Kasumi-1 (cell line): Measurements from ENCODE around the gene KRTAP10-3.
"Not testable (repeated sequence)": the region's sequence is repeated elsewhere in the genome, so short reads cannot be mapped to it uniquely, and the experiment has no call there.

Experiments used
- DNase-seq, 2 experiments: peaks; one replicate each; lab custom pipeline; 2025; lab: John Stamatoyannopoulos, UW

KRTAP10-3 gene, protein sequence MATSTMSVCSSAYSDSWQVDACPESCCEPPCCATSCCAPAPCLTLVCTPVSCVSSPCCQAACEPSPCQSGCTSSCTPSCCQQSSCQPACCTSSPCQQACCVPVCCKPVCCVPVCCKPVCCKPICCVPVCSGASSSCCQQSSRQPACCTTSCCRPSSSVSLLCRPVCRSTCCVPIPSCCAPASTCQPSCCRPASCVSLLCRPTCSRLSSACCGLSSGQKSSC

DNA sequence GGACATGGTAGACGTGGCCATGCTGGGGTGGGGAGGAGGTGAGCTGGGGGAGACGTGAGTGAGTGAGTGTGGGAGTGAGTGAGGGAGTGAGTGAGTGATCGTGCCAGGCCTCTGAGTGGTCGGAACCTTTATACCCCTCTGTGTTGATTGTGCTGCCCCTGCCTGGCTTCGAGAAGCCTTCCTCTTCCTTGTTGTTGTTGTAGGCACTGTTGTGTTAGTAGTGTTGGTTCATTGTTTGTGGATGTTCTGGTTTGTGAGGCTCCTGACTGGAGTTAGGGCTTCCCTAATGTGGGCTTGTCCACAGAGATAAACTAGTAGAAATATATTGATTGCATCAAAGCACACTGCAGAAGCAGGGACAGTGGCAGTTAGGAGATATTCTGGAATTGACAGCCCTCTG, at the start of gene KRTAP10-3:
Gene KRTAP10-3 (minus strand): TSS at position 101 of the 400 bp plus-strand sequence. CDS start 80 bp downstream, at position 21.
- no peak for DNase-seq

DNA sequence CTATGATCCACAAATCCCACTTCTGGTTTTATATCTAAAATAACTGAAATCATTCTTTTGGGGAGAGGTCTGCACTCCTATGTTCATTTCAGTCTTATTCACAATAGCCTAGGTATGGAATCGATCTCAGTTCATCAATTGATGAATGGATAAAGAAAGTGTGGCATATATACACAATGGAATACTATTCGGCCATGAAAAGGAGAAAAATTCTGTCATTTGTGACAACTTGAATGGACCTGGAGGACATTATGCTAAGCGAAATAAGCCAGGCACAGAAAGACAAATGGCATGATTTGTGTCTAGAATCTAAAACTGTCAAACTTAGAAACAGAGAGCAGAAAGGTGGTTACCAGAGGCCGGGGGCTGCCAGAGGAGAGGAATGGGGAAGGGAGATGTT, 47.9 kb upstream of the KRTAP10-3 start:
- no peak for DNase-seq

DNA sequence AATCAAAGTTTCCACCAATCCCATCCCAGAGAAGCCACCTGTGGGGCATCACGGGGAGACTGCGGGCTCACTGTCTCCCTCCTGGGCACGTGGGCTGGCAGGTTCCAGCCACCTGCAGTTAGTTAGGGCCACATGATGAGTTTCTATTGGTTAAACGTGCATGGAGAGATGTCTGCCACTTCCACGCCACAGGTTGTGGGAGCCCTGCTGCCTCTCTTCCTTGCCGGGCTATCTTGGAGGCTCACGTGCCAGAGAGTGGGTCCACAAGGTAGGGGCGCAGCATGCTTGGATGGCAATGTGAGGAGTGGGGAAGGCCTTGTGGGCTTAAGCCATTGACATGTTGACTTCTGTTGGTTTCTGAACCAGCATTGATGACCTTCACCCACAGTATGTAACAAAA, 45.3 kb upstream of the KRTAP10-3 start:
- no peak for DNase-seq

DNA sequence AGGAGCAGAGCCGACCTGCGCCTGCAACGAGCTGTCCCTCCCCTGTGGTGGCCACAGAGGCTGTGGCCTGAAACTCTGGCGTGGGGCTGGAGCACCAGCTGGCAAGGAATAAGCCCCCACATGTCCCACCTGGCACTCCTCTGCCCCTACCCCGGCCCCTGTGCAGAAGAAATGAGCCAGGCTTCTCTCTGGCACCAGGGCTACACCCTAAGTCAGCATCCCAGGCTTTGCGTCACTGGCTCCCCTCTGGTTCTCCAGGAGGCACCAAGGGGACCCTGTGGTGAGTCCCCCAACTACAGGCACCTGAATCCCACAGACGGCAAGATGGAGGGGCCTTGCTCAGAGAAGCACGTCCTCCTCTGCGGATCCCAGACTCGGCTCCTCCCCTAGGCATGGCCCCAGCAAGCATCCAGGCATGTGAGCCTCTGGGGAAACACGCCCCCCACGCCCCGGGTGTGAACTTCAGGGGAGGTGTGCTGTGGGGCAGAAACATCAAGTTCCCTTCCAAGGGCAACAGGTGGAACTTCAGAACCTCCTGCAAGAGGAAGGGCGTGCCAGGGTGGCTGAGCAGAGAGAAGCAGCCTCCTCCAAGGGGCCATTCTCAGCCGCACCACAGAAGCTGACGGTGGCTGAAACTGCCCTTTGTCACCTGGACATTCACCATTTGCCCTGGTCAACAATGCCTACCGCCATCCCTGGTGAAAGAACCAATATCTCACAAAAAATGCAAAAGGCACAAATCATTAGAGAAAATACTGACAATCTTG, 44.7 kb upstream of the KRTAP10-3 start:
- DNase-seq = no peak

DNA sequence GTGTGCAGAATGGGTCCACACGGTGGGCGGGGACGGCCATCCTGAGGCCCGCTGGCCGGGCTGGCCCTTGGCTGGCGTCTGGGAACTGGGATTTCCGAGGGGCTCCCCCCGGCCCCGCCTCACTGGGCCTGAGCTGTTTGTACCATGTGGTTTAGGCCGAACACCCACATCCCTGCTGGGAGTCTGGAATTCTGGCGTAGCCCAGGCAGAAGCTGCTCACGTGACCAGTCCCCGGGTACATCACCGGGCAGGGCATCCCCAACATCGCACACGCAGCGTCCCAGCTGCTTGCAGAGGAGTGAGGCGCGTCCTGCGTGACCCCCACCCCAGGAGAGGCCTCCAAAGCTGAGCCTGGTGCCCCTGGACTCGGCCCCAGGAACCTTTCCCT, 43.9 kb upstream of the KRTAP10-3 start:
- DNase-seq = no peak

DNA sequence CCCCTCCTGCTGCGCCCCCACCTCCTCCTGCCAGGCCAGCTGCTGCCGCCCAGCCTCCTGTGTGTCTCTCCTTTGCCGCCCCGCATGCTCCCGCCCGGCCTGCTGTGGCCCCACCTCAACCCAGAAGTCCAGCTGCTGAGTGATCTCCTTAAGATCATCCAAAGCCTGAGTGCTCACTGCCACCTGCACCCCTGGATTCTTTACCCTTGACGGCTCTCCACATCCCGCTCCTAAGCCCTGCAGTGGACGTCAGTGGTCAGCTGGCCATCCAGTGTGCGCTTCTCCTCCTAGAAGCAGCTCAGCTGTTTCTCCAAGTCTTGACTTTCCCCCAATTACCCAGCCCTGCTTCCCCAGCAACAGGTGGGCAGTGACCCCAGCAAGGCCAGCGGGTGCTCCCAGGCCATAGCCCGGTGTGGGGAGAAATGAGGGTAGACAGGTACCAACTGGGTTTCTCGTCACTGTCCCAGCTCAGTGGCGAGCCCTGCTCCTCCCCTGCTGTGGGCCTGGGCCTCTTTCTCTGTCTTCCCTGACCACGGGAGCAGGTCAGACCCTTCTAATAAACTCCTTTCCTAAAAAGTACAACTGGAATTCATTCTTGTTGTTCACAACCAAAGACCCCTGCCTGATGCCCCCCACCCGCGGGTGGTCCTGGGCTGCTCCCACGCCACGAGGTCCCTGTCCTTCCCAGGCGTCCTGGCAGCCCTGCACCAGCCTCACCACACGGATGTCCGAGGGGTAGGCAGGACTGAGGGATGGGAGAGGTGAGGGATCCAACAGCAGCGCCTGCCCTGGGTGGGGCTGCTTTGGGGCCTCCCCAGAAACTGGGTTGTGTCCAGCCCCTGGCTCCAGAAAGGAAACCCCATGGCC, 43.2 kb upstream of the KRTAP10-3 start:
- DNase-seq = no peak

DNA sequence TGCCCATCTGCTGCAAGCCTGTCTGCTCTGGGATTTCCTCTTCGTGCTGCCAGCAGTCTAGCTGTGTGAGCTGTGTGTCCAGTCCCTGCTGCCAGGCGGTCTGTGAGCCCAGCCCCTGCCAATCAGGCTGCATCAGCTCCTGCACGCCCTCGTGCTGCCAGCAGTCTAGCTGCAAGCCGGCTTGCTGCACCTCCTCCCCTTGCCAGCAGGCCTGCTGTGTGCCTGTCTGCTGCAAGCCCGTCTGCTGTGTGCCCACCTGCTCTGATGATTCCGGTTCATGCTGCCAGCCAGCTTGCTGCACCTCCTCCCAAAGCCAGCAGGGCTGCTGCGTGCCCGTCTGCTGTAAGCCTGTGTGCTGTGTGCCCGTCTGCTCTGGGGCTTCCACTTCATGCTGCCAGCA, 42.5 kb upstream of the KRTAP10-3 start:
- DNase-seq = not testable (repeated sequence)

DNA sequence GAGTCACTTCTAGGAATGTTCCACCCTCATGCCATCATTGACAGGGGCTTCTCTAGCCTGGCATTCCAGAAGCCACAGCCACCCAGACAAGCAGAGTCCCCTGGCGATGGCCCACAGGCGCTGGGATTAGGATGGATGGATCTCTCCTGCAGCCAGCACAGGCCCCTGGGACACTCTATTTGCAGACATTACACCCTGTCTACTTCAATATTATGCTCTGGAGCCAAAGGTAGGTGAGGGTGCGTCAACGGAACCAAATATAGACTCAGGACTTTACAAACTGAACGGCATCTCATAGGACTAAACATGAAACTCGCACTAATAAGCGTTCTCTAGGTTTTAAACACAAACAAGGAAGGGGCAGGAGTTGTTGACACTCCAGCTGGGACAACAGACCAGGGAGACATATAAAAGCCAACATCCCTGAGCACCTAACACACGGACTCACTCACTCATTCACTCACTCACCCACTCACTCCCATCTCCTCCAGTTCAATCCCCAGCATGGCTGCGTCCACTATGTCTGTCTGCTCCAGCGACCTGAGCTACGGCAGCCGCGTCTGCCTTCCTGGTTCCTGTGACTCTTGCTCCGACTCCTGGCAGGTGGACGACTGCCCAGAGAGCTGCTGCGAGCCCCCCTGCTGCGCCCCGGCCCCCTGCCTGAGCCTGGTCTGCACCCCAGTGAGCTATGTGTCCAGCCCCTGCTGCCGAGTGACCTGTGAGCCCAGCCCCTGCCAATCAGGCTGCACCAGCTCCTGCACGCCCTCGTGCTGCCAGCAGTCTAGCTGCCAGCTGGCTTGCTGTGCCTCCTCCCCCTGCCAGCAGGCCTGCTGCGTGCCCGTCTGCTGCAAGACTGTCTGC, 41.8 kb upstream of the KRTAP10-3 start, which contains the start of gene KRTAP10-7:
Gene KRTAP10-7 (plus strand): TSS at position 480 of the 861 bp plus-strand sequence. CDS start 25 bp downstream, at position 505.
- not testable (repeated sequence) for DNase-seq

DNA sequence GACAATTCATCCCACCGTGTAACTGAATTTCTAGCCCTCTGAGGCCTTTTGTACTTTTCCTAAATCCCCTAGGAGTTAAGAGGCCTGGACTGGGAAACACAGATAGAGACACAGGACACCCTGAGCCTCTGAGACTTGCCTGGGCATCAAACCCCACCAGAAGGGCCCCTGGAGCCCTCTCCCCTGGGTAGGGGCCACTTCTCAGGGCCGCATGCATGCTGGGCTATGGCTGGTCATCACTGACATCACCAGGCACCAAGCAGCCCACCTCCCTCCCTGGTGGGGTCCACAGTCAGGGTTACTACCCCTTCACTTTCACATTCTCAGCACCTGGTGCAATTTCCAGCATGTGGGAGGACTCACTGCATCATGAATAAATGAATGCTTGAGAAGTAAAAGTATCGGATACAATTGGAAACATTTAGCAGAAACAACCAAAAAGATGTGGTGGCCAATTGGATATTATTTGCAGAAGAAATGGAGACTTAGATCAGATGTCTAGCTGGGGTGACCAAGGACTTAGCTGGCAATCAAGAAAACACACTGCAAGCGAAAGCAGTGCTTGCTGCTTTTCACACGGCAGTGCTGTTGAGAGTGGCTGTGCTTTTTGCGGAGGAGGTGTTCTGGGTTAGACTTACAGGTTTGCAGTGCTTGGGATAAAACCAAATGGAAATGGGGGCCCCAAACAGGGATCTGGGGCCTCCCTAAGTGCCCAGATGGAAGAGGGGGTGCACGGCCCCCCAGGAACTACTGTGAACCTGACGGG, 40.9 kb upstream of the KRTAP10-3 start:
- DNase-seq = no peak

DNA sequence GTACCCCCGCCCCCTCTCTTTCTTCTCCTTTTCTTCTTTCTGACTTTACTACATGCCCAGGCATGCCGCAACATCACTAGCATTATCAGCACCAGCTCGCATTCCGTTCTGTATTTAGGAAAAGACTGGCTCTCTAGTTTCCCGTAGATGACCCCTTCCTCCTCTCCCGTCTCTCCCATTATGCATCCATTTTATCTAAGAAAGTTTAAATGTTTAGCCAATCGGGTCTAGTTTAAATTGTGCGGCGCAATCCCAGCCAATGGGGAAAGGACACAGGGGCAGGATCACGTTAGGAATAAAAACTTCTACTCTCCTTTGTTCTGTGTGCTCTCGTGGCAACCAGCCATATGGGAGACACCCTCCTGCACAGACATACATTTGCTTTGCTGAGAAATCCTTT, 39.5 kb upstream of the KRTAP10-3 start:
- DNase-seq = no peak

DNA sequence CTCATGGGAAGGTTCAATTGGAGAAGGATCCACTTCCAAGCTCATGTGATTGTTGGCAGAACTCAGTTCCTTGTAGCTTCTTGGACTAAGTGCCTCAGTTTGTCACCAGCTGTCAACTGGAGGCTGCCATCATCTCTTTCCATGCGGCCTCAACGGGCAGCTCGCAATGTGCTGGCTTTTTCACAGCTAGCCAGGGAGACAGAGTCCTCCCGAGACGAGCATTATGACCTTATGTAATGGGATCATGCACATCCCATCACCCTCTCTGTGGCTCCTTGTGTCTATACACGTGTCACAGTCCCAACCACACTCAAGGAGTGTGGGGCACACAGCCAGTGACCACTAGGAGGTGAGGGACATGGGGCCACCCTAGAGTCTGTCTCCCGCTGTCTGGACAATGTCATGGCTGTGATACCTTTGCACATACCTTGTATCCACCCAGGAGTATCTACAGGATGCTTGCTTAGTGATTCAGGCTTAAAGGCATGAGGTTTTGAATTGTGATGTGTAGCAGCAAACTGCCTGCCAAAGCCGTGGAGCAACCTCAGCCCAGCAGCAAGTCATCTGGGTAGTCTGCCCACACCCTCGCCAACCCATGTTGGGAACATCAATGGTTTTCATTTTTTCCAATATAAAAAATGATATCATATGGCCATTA, 37.6 kb upstream of the KRTAP10-3 start:
- DNase-seq = no peak

DNA sequence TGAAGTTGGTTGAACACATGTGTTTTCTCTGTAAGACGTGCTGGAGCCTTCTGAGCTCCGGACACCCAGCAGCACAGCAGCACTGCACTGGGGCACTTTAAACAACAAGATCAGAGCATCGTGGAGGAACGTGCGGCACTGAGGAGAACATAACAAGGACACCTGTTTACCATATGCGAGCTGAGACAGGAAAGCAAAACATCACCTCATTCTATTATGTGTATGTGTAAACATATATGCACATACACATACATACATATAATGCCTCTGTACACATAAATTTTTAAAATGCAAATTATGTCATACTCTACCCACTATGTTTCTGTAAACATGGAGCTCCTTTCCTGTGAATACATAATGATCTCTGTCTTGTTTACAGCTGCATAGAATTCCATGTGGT, 36.9 kb upstream of the KRTAP10-3 start:
- DNase-seq = no peak

DNA sequence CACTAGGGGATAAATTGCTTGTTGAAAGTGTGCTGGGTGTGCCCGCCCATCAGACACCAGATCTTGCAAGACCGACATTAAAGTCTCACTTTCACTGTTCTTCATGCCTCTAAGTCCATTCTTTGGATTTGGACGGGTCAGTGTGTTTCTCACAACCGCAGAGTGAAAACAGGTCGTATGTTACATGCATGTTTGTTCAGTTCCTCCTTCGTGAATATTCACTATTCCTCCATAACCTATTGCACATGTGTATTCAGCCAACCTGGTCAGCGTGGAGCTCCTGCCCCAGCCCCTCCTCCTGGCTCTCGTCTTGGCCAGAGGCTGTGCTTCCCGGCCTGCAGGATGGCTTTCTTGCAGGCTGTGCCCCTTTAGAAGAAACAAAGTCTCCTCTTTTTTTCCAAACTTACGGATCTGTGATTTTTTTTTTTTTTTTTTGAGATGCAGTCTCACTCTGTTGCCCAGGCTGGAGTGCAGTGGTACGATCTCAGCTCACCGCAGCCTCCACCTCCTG, 35.9 kb upstream of the KRTAP10-3 start:
- DNase-seq = no peak

DNA sequence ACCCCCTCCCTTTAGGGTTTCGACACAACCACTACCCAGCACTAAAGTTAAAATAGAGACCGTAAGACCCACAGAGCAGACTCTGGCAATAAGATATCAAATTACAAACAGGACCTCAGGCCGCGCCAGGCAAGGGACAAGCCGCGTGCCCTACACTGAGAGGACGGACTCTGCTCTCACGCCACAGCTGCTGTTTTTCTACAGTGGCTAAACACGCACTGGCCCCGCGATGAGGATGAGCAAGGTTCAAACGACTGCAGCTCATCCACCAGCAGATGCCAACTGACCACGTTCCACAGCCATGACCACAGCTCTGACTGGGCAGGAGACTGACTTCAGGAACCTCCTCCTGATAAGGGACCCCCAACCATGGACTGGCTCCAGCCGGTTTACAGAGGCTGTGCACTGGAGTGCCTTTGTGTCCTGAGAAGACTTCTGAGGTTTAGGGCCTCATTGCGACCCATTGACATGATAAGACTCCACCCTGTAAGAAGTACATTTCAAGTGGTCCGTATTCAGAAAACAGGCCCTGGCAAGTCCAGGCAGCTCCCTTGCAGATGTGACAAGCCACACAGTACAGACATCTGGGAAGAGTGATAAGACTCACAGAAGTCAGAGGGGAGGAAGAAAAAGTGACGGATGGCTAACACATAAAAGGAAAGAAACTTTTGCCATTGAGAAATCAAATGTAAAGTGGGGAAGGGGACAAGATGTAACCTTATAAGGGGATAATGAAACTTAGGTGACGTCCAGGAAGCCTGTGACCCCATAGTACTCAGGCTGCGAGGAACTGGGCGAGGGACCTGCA, 35.2 kb upstream of the KRTAP10-3 start:
- no peak for DNase-seq

DNA sequence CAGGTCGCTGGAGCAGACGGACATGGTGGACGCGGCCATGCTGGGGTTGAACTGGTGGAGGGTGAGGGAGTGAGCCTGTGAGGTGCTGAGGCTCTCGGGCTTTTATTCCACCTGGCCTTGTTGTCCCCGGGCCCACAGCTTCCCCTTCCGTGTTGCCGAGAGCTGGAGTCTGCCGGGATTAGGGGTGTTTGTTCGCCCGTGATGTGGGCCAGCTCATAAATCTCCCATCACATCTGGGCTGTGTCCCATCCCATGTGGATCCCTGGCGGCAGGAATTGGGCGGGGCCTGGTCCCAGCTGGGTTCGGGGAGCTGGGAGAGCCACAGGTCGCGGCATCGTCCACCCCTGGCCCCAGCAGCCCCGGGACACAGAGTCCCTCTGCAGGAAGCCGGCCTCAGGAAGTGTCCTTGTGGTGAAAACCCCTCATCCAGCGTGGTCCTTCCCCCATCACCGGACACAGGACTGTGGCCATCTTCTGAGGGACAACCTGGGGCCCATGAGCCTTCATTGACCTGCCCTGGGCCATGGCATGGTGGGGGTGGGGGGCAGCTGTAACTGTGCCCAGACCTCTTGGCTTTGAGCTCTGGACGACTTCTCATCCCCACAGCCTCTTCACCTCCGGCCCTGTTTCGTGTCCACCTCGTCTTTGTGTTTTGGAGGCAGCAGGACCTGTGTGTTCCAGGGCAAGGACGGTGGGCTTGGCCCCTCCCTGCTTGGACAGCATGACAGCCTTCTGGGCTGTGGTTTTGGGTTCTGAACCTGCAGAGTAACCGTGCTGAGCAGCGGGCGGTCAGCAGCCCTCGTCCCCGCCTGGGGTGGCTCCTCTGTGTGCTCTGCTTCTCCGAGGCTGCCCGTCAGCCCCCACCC, 34.1 kb upstream of the KRTAP10-3 start, which contains the start of gene KRTAP10-6:
Gene KRTAP10-6 (minus strand): TSS at position 60 of the 866 bp plus-strand sequence. CDS start 21 bp downstream, at position 39.
- no peak for DNase-seq

DNA sequence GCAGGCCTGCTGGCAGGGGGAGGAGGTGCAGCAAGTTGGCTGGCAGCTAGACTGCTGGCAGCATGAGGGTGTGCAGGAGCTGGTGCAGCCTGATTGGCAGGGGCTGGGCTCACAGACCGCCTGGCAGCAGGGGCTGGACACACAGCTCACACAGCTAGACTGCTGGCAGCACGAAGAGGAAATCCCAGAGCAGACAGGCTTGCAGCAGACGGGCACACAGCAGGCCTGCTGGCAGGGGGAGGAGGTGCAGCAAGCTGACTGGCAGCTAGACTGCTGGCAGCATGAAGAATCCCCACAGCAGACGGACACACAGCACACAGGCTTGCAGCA, 33.2 kb upstream of the KRTAP10-3 start:
- DNase-seq = not testable (repeated sequence)

DNA sequence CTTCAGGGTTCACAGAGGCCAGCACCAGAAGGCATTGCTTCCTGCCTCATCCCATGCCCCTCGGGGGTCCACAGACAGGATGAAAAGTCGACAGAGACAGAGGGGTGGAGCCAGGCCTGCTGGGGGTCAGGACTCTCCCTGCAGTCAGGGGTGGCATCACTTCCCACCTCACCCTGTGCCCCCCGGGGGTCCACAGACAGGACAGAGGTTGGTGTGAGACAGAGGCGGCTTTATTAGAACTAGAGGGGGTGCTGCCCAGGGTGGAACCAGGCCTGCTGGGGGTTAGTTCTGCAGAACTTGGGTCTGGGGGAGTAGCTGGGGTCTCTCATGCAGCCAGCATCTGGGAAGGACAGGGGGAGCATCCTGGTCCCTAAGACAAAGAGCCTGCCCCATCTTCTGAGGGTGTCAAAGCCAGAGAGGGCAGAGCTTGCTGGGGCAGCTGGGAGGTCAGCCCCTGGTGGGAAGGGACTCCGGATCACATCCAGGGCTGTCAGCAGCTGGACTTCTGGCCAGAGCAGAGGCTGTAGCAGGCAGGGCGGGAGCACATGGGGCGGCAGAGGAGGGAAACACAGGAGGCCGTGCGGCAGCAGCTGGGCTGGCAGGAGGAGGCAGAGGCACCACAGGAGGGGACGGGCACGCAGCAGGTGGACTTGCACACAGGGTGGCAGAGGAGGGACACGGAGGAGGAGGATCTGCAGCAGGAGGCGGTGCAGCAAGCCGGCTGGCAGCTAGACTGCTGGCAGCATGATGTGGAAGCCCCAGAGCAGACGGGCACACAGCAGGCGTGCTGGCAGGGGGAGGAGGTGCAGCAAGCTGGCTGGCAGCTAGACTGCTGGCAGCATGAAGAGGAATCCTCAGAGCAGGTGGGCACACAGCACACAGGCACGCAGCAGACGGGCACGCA, 32.6 kb upstream of the KRTAP10-3 start:
- not testable (repeated sequence) for DNase-seq
